HG03066 (cell line): Measurements from ENCODE around the gene PPT2.
"Not testable (repeated sequence)": the region's sequence is repeated elsewhere in the genome, so short reads cannot be mapped to it uniquely, and the experiment has no call there.

ENCODE experiments used
- ATAC-seq: cut with Tn5 transposase; IDR thresholded peaks from one replicate; pipeline ENCODE4 v1.9.1; 2021; ENCODE audit warnings: low read depth; ENCODE audit not compliant: unreplicated experiment

Gene PPT2

GRCh38 chr6:32187725-32188380 lies 33.9 kb downstream of the PPT2 start:
- ATAC-seq = not testable (repeated sequence)

- ATAC-seq = no peak
These were observed 34.6 kb downstream of the PPT2 start for GRCh38 chr6:32188381-32189068.

GRCh38 chr6:32189069-32189741 lies 35.3 kb downstream of the PPT2 start:
- no peak for ATAC-seq

- no peak for ATAC-seq
These were observed 35.8 kb downstream of the PPT2 start for GRCh38 chr6:32189742-32190053.

GRCh38 chr6:32190054-32190851 lies 36.3 kb downstream of the PPT2 start, which contains the start of gene PBX2:
TSS of gene PBX2 (minus strand) at chr6:32190202. CDS start at chr6:32189915, 287 bp downstream.
- ATAC-seq = peak; percentile 51

- ATAC-seq = no peak
These were observed 37.2 kb downstream of the PPT2 start for GRCh38 chr6:32190911-32191677.

GRCh38 chr6:32191696-32192607 lies 38.0 kb downstream of the PPT2 start:
- no peak for ATAC-seq

GRCh38 chr6:32192608-32193039 lies 38.7 kb downstream of the PPT2 start, which contains the start of gene GPSM3:
TSS of gene GPSM3 (minus strand) at chr6:32192643. CDS start at chr6:32192513, 130 bp downstream.
- ATAC-seq = no peak

GRCh38 chr6:32193096-32193495 lies 39.2 kb downstream of the PPT2 start:
- not testable (repeated sequence) for ATAC-seq

- ATAC-seq = no peak
These were observed 40.4 kb downstream of the PPT2 start for GRCh38 chr6:32194388-32194787.

GRCh38 chr6:32194825-32195651 lies 41.1 kb downstream of the PPT2 start:
- ATAC-seq = peak; percentile 70

GRCh38 chr6:32195652-32195901 lies 41.6 kb downstream of the PPT2 start:
- no peak for ATAC-seq

GRCh38 chr6:32195902-32196681 lies 42.2 kb downstream of the PPT2 start:
- ATAC-seq = peak; percentile 65

GRCh38 chr6:32196682-32197616 lies 43.0 kb downstream of the PPT2 start:
- ATAC-seq = no peak

- ATAC-seq = no peak
These were observed 44.4 kb downstream of the PPT2 start for GRCh38 chr6:32198345-32198696.

GRCh38 chr6:32198866-32199265 lies 44.9 kb downstream of the PPT2 start:
- ATAC-seq = no peak
